ENCODE measurements around the gene ZNF341.
"Not testable (repeated sequence)": the region's sequence is repeated elsewhere in the genome, so short reads cannot be mapped to it uniquely, and the experiment has no call there.

The ZNF341 gene

GRCh38 chr20:33693741-33694638, 37.8 kb upstream of the ZNF341 start:
- DNase-seq (ENCODE audit: low spot score), result no peak
- TF ChIP-seq CTCF (IDR thresholded peaks at IDR 0.05; ENCODE audit: borderline replicate concordance, control extremely low read depth, extremely low read depth, insufficient read depth, missing control alignments), result no peak

DNA sequence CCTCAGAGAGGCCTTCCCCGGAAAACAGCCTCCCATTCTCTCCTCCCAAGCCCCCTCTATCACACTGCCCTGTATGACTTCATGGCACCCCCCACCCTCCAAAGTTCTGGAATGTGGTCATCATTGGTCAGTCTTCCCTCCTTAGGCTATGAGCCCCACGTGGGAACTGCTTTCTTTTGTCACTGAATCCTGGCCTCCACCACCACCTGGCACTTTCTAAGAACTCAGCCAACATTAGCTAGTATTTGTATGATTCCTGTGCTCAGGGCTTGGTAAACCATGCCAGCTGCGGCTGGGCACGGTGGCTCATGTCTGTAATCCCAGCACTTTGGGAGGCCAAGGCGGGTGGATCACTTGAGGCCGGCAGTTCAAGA, 37.2 kb upstream of the ZNF341 start:
- TF ChIP-seq CTCF (IDR thresholded peaks at IDR 0.05; ENCODE audit: borderline replicate concordance, control extremely low read depth, extremely low read depth, insufficient read depth, missing control alignments), result no peak
- in situ Hi-C loops (cut with MboI; ENCODE audit: low sequenced_read_pairs, unreplicated experiment), result no loop called here
- no peak for DNase-seq (ENCODE audit: low spot score)

More at GRCh38 chr20:33693741-33694638, 37.8 kb upstream of the ZNF341 start:
- in situ Hi-C loops (cut with MboI; ENCODE audit: low sequenced_read_pairs, unreplicated experiment), result no loop called here

DNA sequence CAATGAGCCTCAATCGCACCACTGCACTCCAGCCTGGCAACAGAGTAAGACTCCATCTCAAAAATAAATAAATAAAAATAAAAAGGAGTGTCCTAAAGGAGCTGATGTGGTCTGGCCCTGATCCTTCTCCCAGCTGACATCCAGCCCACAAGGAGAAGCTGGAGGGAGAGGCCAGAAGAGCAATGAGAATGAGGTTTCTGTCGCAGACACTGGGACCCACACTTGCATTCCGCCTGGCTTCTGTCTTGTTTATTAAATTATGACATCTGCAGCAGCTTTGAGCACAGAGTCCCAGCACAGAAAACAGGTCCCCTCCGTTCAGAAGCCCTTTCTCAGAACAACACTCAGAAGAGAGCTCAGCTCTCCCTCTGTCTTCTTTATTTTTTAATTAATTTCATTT, 35.3 kb upstream of the ZNF341 start:
- no peak for TF ChIP-seq CTCF (IDR thresholded peaks at IDR 0.05; ENCODE audit: borderline replicate concordance, control extremely low read depth, extremely low read depth, insufficient read depth, missing control alignments)
- DNase-seq (ENCODE audit: low spot score), result no peak
- in situ Hi-C loops (cut with MboI; ENCODE audit: low sequenced_read_pairs, unreplicated experiment), result no loop called here

GRCh38 chr20:33697129-33697528, 34.7 kb upstream of the ZNF341 start:
- in situ Hi-C loops (cut with MboI; ENCODE audit: low sequenced_read_pairs, unreplicated experiment), result no loop called here
- DNase-seq (ENCODE audit: low spot score), result no peak
- TF ChIP-seq CTCF (IDR thresholded peaks at IDR 0.05; ENCODE audit: borderline replicate concordance, control extremely low read depth, extremely low read depth, insufficient read depth, missing control alignments), result no peak

GRCh38 chr20:33698966-33699365, 32.8 kb upstream of the ZNF341 start:
- DNase-seq (ENCODE audit: low spot score); in situ Hi-C loops (cut with MboI; ENCODE audit: low sequenced_read_pairs, unreplicated experiment): not testable (repeated sequence)

GRCh38 chr20:33700696-33701441, 30.9 kb upstream of the ZNF341 start:
- DNase-seq (ENCODE audit: low spot score); in situ Hi-C loops (cut with MboI; ENCODE audit: low sequenced_read_pairs, unreplicated experiment): not testable (repeated sequence)

DNA sequence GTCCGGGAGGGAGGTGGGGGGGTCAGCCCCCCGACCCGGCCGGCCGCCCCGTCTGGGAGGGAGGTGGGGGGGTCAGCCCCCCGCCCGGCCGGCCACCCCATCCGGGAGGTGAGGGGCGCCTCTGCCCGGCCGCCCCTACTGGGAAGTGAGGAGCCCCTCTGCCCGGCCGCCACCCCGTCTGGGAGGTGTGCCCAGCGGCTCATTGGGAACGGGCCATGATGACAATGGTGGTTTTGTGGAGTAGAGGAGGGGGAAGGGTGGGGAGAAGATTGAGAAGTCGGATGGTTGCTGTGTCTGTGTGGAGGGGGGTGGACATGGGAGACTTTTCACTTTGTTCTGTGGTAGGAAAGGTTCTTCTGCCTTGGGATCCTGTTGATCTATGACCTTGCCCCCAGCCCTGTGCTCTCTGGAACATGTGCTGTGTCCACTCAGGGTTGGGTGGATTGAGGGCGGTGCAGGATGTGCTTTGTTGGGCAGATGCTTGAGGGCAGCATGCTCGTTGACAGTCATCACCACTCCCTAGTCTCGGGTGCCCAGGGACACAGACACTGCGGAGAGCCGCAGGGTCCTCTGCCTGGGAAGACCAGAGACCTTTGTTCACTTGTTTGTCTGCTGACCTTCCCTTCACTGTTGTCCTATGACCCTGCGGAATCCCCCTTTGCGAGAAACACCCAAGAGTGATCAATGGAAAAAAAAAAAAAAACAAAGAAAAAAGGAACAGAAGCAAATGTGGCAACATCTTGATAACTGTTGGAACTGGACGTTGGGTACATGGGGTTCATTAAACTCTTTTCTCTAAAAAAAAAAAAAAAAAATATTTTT, 30.0 kb upstream of the ZNF341 start:
- in situ Hi-C loops (cut with MboI; ENCODE audit: low sequenced_read_pairs, unreplicated experiment), result no loop called here
- no peak for TF ChIP-seq CTCF (IDR thresholded peaks at IDR 0.05; ENCODE audit: borderline replicate concordance, control extremely low read depth, extremely low read depth, insufficient read depth, missing control alignments)
- no peak for DNase-seq (ENCODE audit: low spot score)
